Measurements from ENCODE around the gene ATF6. TPM values are rescaled to one million over a fixed set of nuclear protein-coding genes. Genes with fewer than 3 reads are reported as not detected.
A peak's percentile ranks its signal among the peaks of the same experiment; 100 is the strongest.

Gene ATF6
- total and polyA plus RNA-seq, 9 of the 15 experiments (the other 6 are each of a cell fraction or from before 2014, with no cell fraction given): 11.7 to 32.4 (median 20.4) TPM

- TF ChIP-seq, protein P1, sequence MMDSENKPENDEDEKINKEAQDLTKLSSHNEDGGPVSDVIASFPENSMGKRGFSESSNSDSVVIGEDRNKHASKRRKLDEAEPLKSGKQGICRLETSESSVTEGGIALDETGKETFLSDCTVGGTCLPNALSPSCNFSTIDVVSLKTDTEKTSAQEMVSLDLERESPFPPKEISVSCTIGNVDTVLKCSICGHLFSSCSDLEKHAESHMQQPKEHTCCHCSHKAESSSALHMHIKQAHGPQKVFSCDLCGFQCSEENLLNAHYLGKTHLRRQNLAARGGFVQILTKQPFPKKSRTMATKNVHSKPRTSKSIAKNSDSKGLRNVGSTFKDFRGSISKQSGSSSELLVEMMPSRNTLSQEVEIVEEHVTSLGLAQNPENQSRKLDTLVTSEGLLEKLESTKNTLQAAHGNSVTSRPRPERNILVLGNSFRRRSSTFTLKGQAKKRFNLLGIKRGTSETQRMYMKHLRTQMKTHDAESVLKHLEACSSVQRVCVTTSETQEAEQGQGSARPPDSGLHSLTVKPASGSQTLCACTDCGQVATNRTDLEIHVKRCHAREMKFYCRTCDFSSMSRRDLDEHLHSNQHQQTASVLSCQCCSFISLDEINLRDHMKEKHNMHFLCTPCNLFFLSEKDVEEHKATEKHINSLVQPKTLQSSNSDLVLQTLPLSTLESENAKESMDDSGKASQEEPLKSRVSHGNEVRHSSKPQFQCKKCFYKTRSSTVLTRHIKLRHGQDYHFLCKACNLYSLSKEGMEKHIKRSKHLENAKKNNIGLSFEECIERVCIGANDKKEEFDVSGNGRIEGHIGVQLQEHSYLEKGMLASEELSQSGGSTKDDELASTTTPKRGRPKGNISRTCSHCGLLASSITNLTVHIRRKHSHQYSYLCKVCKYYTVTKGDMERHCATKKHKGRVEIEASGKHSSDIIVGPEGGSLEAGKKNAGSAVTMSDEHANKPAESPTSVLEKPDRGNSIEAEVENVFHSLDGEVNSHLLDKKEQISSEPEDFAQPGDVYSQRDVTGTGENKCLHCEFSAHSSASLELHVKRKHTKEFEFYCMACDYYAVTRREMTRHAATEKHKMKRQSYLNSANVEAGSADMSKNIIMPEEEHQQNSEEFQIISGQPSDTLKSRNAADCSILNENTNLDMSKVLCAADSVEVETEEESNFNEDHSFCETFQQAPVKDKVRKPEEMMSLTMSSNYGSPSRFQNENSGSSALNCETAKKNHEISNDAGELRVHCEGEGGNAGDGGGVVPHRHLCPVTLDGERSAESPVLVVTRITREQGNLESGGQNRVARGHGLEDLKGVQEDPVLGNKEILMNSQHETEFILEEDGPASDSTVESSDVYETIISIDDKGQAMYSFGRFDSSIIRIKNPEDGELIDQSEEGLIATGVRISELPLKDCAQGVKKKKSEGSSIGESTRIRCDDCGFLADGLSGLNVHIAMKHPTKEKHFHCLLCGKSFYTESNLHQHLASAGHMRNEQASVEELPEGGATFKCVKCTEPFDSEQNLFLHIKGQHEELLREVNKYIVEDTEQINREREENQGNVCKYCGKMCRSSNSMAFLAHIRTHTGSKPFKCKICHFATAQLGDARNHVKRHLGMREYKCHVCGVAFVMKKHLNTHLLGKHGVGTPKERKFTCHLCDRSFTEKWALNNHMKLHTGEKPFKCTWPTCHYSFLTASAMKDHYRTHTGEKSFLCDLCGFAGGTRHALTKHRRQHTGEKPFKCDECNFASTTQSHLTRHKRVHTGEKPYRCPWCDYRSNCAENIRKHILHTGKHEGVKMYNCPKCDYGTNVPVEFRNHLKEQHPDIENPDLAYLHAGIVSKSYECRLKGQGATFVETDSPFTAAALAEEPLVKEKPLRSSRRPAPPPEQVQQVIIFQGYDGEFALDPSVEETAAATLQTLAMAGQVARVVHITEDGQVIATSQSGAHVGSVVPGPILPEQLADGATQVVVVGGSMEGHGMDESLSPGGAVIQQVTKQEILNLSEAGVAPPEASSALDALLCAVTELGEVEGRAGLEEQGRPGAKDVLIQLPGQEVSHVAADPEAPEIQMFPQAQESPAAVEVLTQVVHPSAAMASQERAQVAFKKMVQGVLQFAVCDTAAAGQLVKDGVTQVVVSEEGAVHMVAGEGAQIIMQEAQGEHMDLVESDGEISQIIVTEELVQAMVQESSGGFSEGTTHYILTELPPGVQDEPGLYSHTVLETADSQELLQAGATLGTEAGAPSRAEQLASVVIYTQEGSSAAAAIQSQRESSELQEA (IDR thresholded peaks at IDR 0.05; ENCODE audit: low read depth): peak; percentile 55; the same call in 1 of the 2 replicates
- peak; percentile 92 for TF ChIP-seq SNIP1 (IDR thresholded peaks at IDR 0.05; ENCODE audit: low read depth)
- peak; percentile 13; the same call in 1 of the 2 replicates for TF ChIP-seq ZNF583 (CRISPR knock-in tag; IDR thresholded peaks at IDR 0.05)
- TF ChIP-seq ZNF384 (IDR thresholded peaks at IDR 0.05; ENCODE audit: low read depth, low read length): no peak
- TF ChIP-seq NCOA4 (IDR thresholded peaks at IDR 0.05; ENCODE audit: partially characterized antibody): no peak
- TF ChIP-seq KAT2B (IDR thresholded peaks at IDR 0.05; ENCODE audit: low read depth, low read length): no peak
- TF ChIP-seq MCM7 (IDR thresholded peaks at IDR 0.05): no peak
- TF ChIP-seq HDAC1 (IDR thresholded peaks at IDR 0.05): peak in 1 of 2 experiments; percentile 89; a peak in 2 of 4 replicates
- TF ChIP-seq KAT7 (CRISPR knock-in tag; IDR thresholded peaks at IDR 0.05; ENCODE audit: borderline replicate concordance): peak; percentile 96; the same call in 1 of the 2 replicates
- TF ChIP-seq, protein P2, sequence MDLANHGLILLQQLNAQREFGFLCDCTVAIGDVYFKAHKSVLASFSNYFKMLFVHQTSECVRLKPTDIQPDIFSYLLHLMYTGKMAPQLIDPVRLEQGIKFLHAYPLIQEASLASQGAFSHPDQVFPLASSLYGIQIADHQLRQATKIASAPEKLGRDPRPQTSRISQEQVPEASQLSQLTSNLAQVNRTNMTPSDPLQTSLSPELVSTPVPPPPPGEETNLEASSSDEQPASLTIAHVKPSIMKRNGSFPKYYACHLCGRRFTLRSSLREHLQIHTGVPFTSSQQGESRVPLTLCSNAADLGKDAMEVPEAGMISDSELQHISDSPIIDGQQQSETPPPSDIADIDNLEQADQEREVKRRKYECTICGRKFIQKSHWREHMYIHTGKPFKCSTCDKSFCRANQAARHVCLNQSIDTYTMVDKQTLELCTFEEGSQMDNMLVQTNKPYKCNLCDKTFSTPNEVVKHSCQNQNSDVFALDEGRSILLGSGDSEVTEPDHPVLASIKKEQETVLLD (IDR thresholded peaks at IDR 0.05): no peak
- no peak for TF ChIP-seq ZNF3 (CRISPR knock-in tag; IDR thresholded peaks at IDR 0.05)
- TF ChIP-seq ETV6 (IDR thresholded peaks at IDR 0.05; ENCODE audit: borderline replicate concordance in 1 of 2, low read depth in 2 of 2, low read length in 1 of 2): peak in 1 of 2 experiments; percentile 17; a peak in 1 of 4 replicates
- TF ChIP-seq ETV6 (CRISPR knock-in tag; IDR thresholded peaks at IDR 0.05; ENCODE audit: borderline replicate concordance): no peak
- peak; percentile 48; the same call in 1 of the 2 replicates for TF ChIP-seq HDAC6 (IDR thresholded peaks at IDR 0.05; ENCODE audit: low read depth, low read length)
- TF ChIP-seq MYC (IDR thresholded peaks at IDR 0.05; ENCODE audit: low read depth, low read length): peak; percentile 94
- peak; percentile 89; the same call in 1 of the 2 replicates for TF ChIP-seq MYC (CRISPR knock-in tag; IDR thresholded peaks at IDR 0.05; ENCODE audit: borderline replicate concordance, low read depth)
- TF ChIP-seq, protein P3, sequence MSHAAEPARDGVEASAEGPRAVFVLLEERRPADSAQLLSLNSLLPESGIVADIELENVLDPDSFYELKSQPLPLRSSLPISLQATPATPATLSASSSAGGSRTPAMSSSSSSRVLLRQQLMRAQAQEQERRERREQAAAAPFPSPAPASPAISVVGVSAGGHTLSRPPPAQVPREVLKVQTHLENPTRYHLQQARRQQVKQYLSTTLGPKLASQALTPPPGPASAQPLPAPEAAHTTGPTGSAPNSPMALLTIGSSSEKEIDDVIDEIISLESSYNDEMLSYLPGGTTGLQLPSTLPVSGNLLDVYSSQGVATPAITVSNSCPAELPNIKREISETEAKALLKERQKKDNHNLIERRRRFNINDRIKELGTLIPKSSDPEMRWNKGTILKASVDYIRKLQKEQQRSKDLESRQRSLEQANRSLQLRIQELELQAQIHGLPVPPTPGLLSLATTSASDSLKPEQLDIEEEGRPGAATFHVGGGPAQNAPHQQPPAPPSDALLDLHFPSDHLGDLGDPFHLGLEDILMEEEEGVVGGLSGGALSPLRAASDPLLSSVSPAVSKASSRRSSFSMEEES (CRISPR knock-in tag; IDR thresholded peaks at IDR 0.05): no peak
Observed at GRCh38 chr1:161749509-161750407, 16.4 kb upstream of the ATF6 start, which contains the start of gene DUSP12 (continued).
